SK-N-SH treated with all-trans-retinoic acid at 6 μM for 48 hours (cell line): ENCODE results near the gene GNG2.

Experiments used
- CSDC2 ChIP-seq: fragments of 250-450 bp; sonication (Bioruptor Pico); IDR thresholded peaks from 2 replicates; pipeline ENCODE4 v1.5.0; 2020; ENCODE audit warnings: mild to moderate bottlenecking, moderate library complexity
- ISL1 ChIP-seq: fragments of 250-450 bp; sonication (Bioruptor Pico); IDR thresholded peaks from 2 replicates; pipeline ENCODE4 v2.1.2; 2022; ENCODE audit warnings: mild to moderate bottlenecking, moderate library complexity
- OSR1 ChIP-seq: fragments of 250-450 bp; sonication (Bioruptor Pico); IDR thresholded peaks from 2 replicates; pipeline ENCODE4 v1.8.0; 2022; ENCODE audit warnings: moderate library complexity, mild to moderate bottlenecking, inconsistent platforms
- ZFP30 ChIP-seq: fragments of 450-650 bp; formaldehyde crosslinking; IDR thresholded peaks from 2 replicates; pipeline ENCODE4 v1.5.0; 2022; ENCODE audit warnings: mild to moderate bottlenecking, moderate library complexity
- ZNF565 ChIP-seq: fragments of 450-650 bp; formaldehyde crosslinking; conservative IDR thresholded peaks from 2 replicates; pipeline ENCODE4 v1.5.0; 2020; ENCODE audit warnings: low read depth, mild to moderate bottlenecking, moderate library complexity
- ZNF70 ChIP-seq: fragments of 450-650 bp; formaldehyde crosslinking; IDR thresholded peaks from 2 replicates; pipeline ENCODE4 v1.5.0; 2020; ENCODE audit warnings: mild to moderate bottlenecking, moderate library complexity
- ZNF8 ChIP-seq: fragments of 450-650 bp; formaldehyde crosslinking; IDR thresholded peaks from 2 replicates; pipeline ENCODE4 v1.5.0; 2020; ENCODE audit warnings: mild to moderate bottlenecking, moderate library complexity

DNA sequence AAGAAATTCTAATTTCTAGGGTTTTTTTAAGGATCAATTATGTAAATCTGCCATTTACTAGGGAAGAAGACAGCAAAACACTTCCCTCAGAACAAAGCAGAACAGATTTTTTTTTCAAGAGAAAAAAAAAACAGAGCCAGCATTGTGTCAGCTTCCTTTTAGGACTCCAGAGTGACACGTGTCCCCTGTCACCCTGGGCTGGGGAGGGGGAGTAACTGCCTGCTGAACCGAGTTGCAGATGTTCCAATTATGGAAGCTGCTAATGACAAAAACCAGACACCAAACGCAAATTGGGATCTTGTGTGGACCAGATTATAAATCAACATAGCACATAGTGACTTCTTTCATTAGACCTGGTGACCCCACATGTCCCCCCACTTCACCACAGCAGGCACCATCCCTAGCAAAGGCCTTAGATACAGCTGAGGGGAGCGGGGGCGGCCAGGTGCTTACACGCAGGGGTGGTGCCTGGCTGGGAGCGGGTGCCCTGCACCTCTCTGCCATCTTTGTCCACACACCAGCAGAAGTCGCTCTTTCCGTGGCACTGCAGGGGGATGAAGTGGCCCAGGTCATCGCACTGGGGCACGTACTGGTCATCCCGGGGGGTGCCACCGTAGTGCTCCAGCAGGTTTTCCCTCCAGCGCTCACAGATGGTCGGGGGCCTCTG, 154.3 kb downstream of the GNG2 start:
- no peak for TF ChIP-seq CSDC2
- TF ChIP-seq ZNF70 (CRISPR knock-in tag) = no peak
- TF ChIP-seq OSR1 (CRISPR knock-in tag) = no peak
- TF ChIP-seq ZNF8 = no peak
- TF ChIP-seq ZNF565 (CRISPR knock-in tag) = no peak
- no peak for TF ChIP-seq ZFP30 (CRISPR knock-in tag)
- TF ChIP-seq ISL1 = no peak
